Hematopoietic multipotent progenitor cell (in vitro differentiated cells): ENCODE results near the gene HES6. TPM values are rescaled to one million over a fixed set of nuclear protein-coding genes. Genes with fewer than 3 reads are reported as not detected.

ENCODE experiments used
- DNase-seq, 3 donors: peaks; one replicate each; pipeline ENCODE4 v3.0.0-alpha.2; 2011 to 2015; ENCODE audit warnings: low read depth in 2 of 3, low spot score in 2 of 3
- total RNA-seq: library from RNA; depleted of rRNA; stranded (reverse); fragments of >200 nt; gene quantifications from one replicate; pipeline ENCODE4 v1.2.3, GENCODE V29; 2012

The HES6 gene
- total RNA-seq, 1 donor = 3.5 TPM

- no peak for DNase-seq
Observed at GRCh38 chr2:238256111-238256510, 16.3 kb upstream of the HES6 start.

DNA sequence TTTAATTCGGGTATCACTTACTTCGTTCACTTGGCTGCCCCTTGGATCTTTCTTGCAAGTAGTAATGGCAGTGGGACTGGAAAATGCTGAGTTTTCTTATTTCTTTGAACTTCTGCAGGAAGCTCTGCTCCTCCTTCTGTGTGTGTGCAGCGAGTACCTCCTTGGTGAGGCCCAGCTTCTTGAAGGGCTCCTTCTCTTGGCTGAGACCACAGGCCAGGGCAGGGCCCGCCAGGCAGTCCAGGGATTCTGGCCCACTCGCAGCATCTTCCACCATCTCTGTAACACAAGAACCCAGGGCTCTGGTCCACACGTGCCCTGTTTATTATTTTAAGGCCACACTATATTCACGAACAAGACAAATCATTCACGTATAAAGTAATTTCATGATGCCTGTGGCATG lies 15.8 kb upstream of the HES6 start:
- no peak for DNase-seq

DNA sequence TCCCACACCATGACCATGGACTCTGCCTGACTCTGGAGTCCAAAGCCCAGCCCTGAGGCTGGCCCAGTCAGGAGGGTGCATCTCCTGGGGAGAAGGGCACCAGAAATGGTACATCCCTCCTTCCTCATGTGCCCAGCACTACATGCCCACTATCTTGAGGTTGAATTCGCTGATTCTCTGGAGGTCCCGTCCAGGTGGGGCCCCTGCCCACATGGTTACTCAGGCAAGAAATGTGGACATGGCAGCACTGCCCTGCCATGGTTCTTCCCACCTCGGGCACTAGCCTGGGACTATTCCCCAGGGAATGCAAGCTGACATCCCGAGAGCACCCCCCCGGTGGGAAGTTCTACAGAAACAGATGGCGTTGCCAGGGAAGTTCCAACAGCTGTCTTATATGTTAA lies 15.3 kb upstream of the HES6 start:
- DNase-seq = no peak

DNA sequence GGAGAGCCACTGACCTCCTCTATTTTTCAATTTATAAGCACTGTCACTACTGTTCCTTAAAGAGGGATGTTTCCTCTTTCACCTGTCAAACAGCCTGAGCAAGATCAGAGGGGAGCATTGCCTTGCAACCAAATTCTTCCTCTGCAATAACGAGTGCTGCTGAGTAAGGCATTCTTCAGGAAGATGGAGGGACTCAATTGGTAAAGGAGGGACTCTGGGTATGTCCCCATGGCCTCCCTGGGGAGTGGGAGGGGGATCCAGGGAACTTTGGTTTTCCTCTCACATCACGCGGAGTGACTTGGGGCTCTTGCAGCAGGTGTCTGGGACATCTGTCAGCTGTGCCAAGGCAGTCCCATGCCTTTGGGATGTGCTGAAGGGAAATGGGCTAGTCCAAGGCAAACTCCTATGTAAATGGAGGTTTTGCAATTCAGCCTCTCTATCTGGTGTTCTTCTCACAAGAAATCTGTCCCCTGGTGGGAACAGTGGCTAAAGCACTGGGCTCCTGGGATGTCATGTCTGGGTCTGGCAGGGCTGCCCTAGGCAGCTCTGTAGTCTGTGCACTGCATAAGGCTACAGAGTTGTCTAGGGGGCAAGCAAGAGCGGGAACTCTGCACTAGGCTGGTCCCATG lies 14.4 kb upstream of the HES6 start:
- no peak for DNase-seq

- no peak for DNase-seq
Observed at GRCh38 chr2:238252766-238253630, 13.2 kb upstream of the HES6 start.

GRCh38 chr2:238251986-238252385 lies 12.1 kb upstream of the HES6 start:
- DNase-seq = no peak

DNA sequence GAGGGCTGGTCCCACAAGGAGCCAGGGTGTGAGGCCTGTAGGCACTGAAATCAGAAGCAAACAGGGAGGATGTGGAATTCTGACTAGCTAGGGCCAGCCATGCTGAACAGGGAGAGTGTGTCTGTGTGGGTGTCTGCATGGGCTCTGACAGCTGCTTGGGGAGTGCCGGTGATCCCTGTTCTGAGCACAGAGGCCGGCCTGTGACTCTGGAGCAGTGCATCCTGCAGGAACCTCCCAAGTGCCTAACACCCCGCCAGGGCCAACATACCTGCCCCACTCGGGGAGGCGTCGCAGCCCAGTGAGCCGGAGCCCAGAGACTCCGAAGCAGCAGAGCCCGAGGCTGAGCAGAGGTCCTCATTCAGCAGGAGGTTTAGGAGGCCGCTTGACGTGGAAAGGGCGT lies 11.5 kb upstream of the HES6 start:
- no peak for DNase-seq

DNA sequence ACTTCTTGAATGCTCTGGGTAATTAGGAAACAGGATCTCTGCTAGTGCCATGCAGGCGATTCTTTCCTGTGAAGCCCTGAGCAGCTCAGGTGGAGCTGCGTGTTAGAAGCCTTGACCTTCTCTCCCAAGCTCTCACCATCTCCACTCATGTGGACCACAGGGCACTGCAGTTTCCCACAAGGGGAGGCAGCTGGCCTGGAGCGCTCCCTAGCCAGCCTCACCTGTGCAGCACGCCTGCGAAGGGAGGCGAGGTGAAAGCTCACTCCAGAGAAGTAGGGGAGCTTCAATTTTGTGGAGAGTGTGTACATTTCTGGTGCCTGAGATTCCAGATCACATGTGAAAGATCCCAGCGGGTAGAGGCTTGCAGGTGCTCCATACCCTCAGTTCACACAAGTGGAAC lies 11.1 kb upstream of the HES6 start:
- DNase-seq = no peak

- DNase-seq = no peak
Observed at GRCh38 chr2:238247841-238248453, 8.1 kb upstream of the HES6 start.

DNA sequence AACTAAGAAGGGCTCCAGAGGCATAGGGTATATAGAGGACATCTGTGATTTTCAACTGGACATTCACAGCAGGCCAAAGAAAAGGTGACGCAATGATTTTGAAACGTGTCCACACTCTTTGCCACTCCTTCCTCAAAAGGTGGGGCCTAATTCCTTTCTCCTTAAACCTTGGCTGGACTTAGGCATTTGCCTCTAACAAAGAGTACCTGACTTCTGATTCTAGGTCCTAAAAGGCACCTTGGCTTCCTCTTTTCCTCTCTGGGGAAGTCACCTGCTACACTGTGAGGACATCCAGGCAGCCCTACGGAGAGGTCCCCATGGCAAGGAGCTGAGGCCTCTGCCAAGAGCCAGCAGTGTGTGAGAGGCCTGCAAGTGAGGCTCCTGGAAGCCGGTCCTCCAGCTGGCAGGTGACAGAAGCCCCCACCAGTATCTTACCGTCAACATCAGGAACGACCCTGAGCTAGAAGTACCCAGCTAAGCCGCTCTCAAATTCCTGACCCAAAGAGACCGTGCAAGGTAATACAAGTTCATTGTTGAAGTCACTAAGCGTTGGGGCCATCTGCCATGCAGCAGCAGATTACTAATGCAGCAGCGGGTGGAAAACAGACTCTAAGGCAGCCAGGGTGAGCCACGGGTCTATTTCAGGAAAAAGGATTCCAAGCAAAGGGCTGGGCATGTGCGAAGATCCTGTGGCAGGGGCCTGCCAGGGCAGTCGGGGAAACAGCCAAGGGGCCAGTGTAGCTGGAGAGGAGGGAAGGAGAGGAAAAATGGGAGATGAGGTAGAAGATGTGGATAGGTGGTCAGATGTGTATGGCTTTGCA lies 7.4 kb upstream of the HES6 start:
- no peak for DNase-seq

DNA sequence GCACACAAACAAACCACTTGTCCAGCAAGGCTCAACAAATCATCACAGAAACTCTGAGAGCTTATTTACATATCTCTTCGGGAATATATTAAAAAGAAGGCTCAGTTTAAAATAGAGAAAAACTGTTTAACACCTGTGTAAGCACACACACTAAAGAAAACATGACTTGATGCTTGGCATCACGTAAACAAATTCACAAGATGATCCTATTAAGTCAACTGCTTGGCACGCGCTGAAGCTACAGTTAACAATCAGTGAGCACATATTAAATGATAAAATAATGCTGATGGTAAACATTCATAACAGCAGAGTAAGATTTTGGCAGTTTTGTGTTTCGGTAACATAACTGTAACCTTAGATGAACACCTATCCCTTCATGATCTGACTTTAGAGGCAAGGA lies 4.3 kb upstream of the HES6 start:
- DNase-seq = no peak

DNA sequence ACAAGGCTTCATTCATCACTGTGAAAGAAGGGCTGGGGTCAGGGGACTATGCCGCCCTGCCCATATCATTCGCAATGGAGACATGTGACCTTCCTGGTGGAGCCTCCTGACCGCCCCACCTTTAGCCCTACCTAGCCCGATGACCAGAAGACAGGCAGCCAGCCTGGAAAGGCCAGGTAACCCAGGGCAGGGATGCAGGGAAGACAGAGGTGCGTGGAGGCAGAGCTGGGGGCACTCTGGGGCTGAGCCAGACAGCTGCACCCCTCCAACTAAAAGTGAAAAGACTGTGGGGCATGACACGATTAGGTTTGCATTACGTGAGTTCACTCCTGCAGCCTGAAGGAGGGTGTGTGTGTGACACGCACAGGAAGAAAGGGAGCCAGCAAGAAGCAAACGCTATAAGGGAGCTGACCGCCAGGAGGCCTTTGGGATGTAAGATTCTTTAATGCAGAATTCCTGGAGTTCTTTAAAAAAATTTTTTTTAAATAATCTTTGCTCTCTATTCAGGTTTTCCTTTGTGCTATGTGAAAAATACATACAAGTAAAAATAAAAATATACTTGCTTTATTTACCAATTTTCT lies 3.7 kb upstream of the HES6 start:
- no peak for DNase-seq

GRCh38 chr2:238242731-238243495 lies 3.1 kb upstream of the HES6 start:
- DNase-seq = no peak

GRCh38 chr2:238241970-238242369 lies 2.1 kb upstream of the HES6 start:
- DNase-seq = no peak

DNA sequence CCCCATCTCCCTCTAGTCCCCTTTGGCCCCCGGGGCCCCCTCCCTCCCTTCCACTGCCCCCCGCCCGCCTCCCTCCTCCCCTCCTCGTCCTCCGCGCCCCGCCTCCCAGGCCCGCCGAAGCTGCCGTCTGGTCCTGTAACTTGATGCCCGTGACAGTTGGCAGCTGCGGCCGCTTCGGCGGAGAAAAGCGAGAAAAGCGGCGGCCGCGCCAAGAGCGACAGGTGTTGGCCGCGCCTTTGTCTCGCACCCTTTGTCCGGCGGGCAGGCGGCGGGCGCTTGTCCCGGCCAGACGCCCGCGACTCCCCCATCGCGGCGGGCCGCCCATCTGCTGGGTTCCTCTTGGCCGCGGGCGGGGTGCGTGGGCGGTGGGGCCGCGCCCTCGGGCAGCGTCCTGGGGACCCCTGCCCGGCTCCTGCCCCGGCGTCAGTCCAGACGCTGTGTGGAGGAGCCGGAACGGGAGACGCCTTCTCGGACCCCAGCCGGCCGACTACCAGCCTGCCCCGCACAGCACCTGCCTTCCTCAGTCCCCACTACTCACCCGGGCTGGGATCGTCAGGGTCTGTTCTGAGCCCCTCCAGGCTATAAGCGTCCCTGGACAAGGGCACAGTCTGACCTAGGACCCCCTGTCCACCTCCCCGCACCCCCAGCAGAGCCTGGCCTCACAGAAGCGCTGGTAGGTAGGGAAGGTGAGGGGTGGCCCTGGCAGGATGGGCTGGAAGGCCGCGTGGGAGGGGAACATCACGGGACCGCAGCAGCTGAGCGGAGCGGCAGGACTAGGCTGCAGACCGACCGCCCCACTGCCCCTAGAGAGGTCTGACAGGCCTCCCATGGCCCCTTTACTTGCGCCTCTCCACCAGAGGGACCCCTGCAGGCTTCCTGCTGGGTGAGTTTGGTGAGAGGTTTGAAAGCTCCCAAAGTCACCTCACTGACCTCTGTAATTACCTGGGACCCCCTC lies 1.2 kb upstream of the HES6 start:
- DNase-seq = peak in 2 of 3 donors; percentile 21 to 26

DNA sequence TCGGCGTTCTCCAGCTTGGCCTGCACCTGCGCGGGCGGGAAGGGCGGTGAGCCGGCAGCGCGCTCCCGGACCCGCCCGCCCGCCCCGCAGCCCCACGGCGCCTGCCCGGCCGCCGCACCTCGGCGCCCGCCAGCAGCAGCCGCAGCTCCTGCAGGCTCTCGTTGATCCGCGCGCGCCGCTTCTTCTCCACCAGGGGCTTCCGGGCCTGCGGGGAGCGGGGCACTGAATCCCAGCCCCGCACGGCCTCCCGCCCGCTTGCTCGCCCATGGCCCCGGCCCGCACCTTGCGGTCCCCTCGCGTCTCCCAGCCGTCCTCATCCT lies 335 bp downstream of the HES6 start:
- DNase-seq = no peak

DNA sequence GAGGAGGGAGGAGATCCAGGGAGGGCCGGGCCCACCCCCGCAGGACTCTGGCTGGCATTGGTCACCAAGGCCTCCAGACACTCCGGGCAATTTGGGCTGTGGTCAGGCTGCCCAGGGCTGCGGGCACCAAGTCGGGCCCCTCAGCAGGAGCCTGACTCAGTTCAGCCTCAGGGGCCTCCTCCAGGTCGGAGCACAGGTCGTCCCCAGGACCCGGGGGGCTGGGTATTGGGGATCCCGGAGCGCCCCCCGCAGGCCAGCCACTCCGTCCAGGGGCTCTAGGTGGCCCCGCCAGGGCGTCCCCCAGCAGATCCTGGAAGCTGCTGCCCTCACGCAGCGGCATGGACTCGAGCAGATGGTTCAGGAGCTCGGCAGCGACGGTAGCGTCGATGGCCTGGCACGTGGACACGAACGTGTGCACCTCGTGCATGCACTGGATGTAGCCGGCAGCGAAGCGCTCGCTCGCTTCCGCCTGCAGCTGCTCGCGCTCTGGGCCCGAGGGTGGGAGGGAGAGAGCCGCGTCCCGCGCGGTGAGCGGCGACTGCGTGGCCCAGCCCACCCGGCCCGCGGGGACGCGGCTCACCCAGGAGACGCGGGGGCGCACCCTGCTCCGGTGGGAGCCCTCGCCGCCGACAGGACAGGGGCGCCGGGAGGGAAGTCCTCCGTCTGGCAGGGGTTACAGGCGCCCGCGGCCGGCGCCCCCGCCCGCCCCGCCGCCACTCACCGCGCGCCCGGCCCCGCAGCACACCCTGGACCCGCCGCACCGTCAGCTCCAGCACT lies 884 bp downstream of the HES6 start:
- DNase-seq = peak in 2 of 3 donors; percentile 36 to 49

GRCh38 chr2:238238311-238238765 lies 1.5 kb downstream of the HES6 start:
- DNase-seq = no peak
